Measurements from ENCODE around the gene SERPINB1.

SERPINB1 gene

DNA sequence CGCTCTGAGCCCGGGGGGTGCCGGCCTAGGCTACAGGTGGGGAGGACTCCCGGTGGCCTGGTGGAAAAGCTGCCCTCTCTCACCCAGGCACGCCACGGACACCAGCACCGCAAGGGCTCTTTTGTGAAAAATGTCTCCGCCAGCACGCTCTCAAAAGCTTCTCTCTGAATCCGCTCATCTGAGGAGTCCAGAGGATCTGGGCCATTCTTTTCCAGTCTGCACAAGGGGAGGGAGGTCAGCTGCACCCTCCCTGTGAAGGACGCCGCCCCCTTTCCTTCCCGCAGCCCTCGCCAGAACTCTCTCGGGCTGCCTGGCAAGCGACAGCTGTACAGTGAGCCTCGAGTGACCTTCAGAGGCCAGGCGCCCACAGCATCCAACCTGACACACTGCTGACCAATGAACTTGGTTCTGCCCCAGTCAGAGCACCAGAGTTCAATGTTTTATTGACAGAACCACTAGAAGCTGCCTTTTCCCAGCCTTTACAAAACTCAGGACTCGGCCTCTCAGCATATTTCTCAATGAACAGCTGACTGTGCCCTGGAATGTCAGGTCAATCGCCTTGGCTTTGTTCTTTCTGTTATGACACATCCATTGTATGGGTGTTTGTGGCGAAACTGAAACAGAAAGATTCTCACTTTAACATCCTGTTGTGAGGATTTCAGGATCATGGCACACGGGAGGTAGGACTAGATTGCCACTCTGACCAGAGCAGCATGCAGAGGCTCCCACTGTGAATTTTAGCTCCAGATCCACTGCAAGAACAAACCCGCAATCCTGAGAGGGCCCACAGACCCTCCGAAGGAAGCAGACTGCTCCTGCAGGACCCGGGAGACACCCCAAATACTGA lies 34.8 kb upstream of the SERPINB1 start:
- DNase-seq (ENCODE audit: insufficient read length) (no peak), FAIRE-seq (peak; percentile 5)
- TF ChIP-seq TAF1 (IDR thresholded peaks at IDR 0.05; ENCODE audit: borderline replicate concordance, low read depth, low read length) (no peak), POLR2A (IDR thresholded peaks at IDR 0.05; ENCODE audit: low read depth, low read length) (no peak), POLR2AphosphoS5 (IDR thresholded peaks at IDR 0.05; ENCODE audit: low read depth, low read length) (no peak)

DNA sequence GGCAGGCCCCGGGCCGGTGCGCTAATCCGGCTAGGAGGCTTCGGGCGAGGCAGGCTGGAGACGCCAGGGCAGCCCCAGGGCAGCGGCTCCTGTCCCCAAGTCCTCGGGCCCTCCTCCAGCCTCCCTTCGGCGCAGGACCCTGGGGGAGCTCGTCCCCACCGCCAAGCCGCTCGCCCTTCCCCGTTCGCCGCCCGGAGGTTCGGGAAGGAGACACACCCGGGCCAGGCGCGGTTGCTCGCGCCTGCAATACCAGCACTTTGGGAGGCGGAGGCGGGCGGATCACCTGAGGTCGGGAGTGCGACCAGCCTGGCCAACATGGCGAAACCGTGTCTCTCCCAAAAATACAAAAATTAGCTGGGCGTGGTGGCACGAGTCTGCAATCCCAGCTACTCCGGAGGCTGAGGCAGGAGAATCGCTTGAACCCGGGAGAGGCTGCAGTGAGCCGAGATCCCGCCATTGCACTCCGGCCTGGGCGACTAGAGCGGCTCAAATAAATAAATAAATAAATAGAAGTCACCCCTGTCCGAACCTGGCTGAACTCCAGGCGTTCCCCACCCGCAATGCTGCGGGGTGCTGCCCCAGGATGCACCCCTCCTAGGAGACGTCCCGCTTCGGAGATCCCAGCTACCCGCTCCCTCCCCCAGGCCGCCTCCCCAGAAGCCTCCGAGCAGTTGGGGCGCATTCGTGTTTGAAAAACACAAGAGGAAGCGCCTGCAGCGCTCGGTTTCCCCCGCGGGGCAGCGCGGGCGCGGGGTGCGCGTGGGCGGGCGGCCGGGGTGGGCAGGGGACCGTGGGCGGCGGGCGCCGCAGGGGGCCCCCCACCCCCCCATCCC lies 33.9 kb upstream of the SERPINB1 start:
- DNase-seq (ENCODE audit: insufficient read length) (no peak), FAIRE-seq (no peak)
- TF ChIP-seq POLR2AphosphoS5 (IDR thresholded peaks at IDR 0.05; ENCODE audit: low read depth, low read length) (no peak), TAF1 (IDR thresholded peaks at IDR 0.05; ENCODE audit: borderline replicate concordance, low read depth, low read length) (0 out of 2 replicates have a peak, but pooled peaks have one; percentile 31), POLR2A (IDR thresholded peaks at IDR 0.05; ENCODE audit: low read depth, low read length) (peak; percentile 42; the same call in 1 of the 2 replicates)

DNA sequence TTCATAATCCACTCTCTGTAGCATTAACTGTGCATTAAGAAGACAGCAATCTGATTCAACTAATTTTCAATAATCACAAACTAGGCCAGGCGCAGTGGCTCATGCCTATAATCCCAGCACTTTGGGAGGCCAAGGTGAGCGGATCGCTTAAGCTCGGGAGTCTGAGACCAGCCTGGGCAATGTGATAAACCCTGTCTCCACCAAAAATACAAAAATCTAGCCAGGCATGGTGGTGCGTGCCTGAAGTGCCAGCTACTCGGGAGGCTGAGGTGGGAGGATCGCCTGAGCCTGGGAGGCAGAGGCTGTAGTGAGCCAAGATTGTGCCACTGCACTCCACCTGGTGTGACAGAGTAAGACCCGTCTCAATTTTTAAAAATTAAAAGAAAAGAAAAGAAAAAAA lies 32.0 kb upstream of the SERPINB1 start:
- TF ChIP-seq TAF1 (IDR thresholded peaks at IDR 0.05; ENCODE audit: borderline replicate concordance, low read depth, low read length), result no peak
- TF ChIP-seq POLR2AphosphoS5 (IDR thresholded peaks at IDR 0.05; ENCODE audit: low read depth, low read length), result no peak
- TF ChIP-seq POLR2A (IDR thresholded peaks at IDR 0.05; ENCODE audit: low read depth, low read length), result no peak
- FAIRE-seq, result no peak
- no peak for DNase-seq (ENCODE audit: insufficient read length)

DNA sequence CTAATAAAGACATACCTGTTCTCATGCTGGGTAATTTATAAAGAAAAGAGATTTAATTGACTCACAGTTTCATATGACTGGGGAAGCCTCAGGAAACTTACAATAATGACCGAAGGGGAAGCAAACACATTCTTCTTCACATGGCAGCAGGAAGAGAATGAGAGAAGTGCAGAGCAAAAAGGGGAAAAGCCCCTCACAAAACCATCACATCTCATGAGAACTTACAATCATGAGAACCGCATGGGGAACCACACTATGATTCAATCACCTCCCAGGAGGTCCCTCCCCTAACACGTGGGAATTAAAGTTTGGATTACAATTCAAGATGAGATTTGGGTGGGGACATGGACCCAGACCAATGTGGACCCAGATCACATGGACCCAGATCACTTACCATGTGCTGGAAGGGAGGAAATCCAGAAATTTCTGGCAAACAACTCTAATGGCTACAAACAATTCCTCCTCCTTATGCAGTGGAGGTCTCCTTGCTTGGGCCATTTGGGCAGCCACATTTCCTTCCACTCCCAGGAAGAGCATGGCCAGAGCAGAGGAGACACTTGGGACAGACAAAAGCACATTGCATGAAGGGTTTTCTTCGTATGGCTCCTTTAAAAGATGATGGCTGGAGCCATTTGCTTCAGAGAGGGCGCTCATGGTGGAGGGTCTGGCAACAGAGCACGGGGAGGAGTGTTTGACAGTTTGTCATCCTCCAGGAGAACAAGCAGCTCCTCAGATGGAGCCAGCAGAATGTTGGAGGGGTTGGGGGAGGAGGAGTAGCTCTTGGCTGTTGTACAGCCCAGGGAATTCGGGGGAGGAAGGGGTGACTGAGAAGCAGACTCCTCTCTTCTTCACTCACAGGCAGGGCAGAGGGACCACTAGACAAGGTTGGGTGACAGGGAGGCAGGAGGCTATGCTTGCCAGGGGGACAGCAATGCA lies 31.0 kb upstream of the SERPINB1 start:
- DNase-seq (ENCODE audit: insufficient read length), result no peak
- no peak for FAIRE-seq
- TF ChIP-seq TAF1 (IDR thresholded peaks at IDR 0.05; ENCODE audit: borderline replicate concordance, low read depth, low read length) (no peak), POLR2AphosphoS5 (IDR thresholded peaks at IDR 0.05; ENCODE audit: low read depth, low read length) (no peak), POLR2A (IDR thresholded peaks at IDR 0.05; ENCODE audit: low read depth, low read length) (no peak)

DNA sequence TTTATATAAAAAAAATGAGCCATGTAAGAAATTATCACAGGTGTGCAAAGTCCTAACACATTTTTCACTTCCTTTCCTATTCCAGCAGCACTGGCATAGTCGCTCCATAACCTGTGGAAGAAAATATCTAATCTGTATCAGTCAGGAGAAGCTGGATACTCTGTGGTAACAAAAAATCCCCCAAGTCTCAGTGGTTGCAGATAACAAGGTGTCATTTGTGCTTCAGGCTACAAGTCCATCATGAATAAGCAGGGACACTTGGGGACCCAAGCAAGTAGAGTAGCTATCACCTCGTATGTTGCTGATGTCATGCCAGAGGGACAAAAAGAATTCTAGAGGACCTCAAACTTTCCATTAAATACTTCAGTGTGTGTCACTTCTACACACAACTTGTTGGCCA lies 30.3 kb upstream of the SERPINB1 start:
- FAIRE-seq (no peak), DNase-seq (ENCODE audit: insufficient read length) (no peak)
- TF ChIP-seq POLR2A (IDR thresholded peaks at IDR 0.05; ENCODE audit: low read depth, low read length) (no peak), POLR2AphosphoS5 (IDR thresholded peaks at IDR 0.05; ENCODE audit: low read depth, low read length) (no peak), TAF1 (IDR thresholded peaks at IDR 0.05; ENCODE audit: borderline replicate concordance, low read depth, low read length) (no peak)

DNA sequence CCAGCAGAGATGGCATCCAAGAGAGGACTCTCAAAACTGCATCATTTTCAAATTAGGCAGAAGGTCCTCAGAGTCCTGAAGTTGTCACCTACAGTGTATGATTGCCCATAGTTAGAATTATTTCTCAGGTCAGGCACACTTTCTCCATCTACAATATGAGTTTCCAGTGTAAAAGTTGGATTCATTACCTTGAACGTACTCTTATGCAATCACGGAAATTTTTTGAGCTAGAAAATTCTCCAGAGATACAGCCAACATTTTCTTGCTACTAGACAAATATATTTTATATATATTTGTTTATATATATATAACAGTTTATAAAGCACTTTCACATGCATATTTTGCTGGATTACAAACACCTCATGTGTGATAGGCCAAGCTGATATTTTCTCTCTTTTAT lies 29.4 kb upstream of the SERPINB1 start:
- TF ChIP-seq POLR2AphosphoS5 (IDR thresholded peaks at IDR 0.05; ENCODE audit: low read depth, low read length) (no peak), POLR2A (IDR thresholded peaks at IDR 0.05; ENCODE audit: low read depth, low read length) (no peak)
- FAIRE-seq, result no peak
- no peak for DNase-seq (ENCODE audit: insufficient read length)

DNA sequence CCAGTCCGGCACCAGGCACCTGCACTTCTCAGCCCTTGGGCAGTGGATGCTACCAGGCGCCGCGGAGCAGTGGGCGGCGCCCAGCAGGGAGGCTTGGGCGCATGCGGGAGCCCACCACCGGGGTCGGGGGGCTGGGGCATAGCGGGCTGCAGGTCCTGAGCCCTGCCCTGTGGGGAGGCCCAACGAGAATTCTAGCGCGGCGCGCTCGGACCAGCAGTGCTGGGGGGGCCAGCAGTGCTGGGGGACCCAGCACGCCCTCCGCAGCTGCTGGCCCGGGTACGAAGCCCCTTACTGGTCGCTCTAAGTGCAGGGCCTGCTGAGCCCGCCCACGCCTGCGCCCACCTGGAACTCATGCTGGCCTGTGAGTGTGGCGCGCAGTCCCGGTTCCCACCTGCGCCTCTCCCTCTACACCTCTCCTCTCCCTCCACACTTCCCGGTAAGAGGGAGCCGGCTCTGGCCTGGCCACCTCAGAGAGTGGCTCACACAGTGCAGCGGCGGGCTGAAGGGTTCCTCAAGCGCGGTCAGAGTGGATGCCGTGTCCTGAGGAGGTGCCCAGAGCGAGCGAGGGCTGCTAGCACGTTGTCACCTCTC lies 28.5 kb upstream of the SERPINB1 start:
- FAIRE-seq, result no peak
- TF ChIP-seq POLR2A (IDR thresholded peaks at IDR 0.05; ENCODE audit: low read depth, low read length) (no peak), POLR2AphosphoS5 (IDR thresholded peaks at IDR 0.05; ENCODE audit: low read depth, low read length) (no peak), TAF1 (IDR thresholded peaks at IDR 0.05; ENCODE audit: borderline replicate concordance, low read depth, low read length) (no peak)
- no peak for DNase-seq (ENCODE audit: insufficient read length)

DNA sequence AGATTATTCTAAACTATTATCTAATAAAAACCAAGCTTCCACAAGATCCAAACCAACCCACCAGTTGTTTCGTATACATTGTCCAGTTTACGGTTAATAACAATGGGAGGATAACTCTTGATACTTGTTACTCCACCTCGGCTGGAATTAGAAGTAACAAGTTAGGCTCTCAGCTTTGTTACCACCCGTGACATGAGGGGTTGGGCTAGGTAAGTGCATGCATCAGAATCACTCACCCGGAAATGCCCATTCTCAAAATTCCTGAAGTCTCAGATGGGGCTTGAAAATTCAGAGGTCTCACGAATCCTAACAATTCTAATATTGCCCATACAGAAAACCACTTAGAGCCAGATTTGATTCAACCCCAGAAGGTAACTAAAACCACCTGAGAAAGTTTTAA lies 27.0 kb upstream of the SERPINB1 start:
- DNase-seq (ENCODE audit: insufficient read length) (no peak), FAIRE-seq (no peak)
- TF ChIP-seq TAF1 (IDR thresholded peaks at IDR 0.05; ENCODE audit: borderline replicate concordance, low read depth, low read length) (no peak), POLR2AphosphoS5 (IDR thresholded peaks at IDR 0.05; ENCODE audit: low read depth, low read length) (no peak), POLR2A (IDR thresholded peaks at IDR 0.05; ENCODE audit: low read depth, low read length) (no peak)

DNA sequence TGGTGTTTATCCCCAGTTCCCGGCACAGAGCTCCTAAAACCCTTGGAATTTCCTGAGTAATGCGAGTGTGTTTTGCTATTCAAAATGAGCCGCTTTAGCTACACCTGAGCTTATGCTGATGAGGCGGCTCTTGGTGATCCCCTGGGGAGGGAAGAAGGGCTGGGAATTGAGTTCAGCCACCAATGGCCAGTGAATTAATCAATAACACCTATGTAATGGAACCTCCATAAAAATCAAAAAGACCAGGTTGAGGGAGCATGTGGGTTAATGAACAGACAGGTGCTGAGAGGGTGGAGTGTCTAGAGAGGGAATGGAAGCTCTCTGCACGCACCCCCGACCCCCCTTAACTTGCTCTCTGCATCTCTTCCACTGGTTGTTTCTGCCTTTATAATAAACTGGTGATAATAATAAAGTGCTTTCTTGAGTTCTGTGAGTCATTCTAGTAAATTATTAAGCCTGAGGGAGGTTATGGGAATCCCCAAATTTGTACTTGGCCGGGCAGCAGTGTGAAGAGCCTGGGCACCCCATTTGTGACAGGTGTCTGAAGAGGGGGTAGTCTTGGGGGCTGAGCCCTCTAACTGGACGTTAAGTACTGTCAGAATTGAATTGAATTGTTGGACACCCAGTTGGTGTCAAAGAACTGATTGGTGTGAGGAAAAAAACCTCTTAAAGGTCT lies 24.6 kb upstream of the SERPINB1 start:
- DNase-seq (ENCODE audit: insufficient read length), result no peak
- no peak for FAIRE-seq
- TF ChIP-seq POLR2A (IDR thresholded peaks at IDR 0.05; ENCODE audit: low read depth, low read length), result no peak
- TF ChIP-seq POLR2AphosphoS5 (IDR thresholded peaks at IDR 0.05; ENCODE audit: low read depth, low read length), result no peak
- TF ChIP-seq TAF1 (IDR thresholded peaks at IDR 0.05; ENCODE audit: borderline replicate concordance, low read depth, low read length), result no peak

DNA sequence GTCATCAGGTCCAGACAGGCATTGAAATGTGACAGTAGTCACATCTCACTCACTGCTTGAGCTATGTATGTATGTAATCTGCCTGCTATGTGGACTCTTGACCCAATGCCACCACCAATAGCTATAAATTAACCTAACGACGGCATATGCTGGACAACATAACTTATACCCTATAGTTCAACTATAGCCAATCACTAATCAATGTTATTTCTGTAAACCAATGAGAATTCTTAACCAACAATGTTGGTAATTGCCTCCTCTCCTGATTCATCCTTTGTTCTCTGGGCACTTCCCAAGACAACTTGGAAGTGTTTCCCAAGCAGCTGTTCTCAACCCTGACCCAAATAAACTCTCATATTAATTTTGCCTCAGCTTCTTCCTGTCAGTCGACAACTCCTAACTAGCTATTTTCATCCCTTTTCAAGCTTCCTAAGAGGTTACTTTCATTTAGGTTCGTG lies 24.1 kb upstream of the SERPINB1 start:
- FAIRE-seq (no peak), DNase-seq (ENCODE audit: insufficient read length) (no peak)
- TF ChIP-seq TAF1 (IDR thresholded peaks at IDR 0.05; ENCODE audit: borderline replicate concordance, low read depth, low read length) (no peak), POLR2AphosphoS5 (IDR thresholded peaks at IDR 0.05; ENCODE audit: low read depth, low read length) (no peak), POLR2A (IDR thresholded peaks at IDR 0.05; ENCODE audit: low read depth, low read length) (no peak)
